Panc1 (cell line): ENCODE results near the gene PROX1. TPM values are rescaled to one million over a fixed set of nuclear protein-coding genes. Genes with fewer than 3 reads are reported as not detected.

Experiments used
- ATAC-seq: fragments of 200-7000 bp; cut with Tn5 transposase; 2 replicates; pipeline ENCODE4 v1.9.1; 2020; ENCODE audit warnings: mild to moderate bottlenecking, moderate library complexity
- BruUV-seq: library from RNA; stranded (reverse); fragments of 400-500 nt; replicated peaks from 2 replicates; lab custom pipeline; 2021; lab: Mats Ljungman, UMichigan
- CTCF ChIA-PET: fragments of 300-600 bp; sonication (Branson Sonifier 250); formaldehyde crosslinking; loops from one replicate; lab custom pipeline; 2022; ENCODE audit warnings: antibody characterized with exemption; lab: Charles Lee
- POLR2A ChIA-PET: fragments of 300-600 bp; sonication (Branson Sonifier 250); formaldehyde crosslinking; loops from one replicate; lab custom pipeline; 2022; ENCODE audit warnings: antibody characterized with exemption; lab: Charles Lee
- DNase-seq: peaks from one replicate; pipeline ENCODE4 v3.0.0-alpha.2; 2010; ENCODE audit warnings: low read depth, low spot score
- H3K27ac ChIP-seq: 2 replicates; pipeline ENCODE4 v1.5.1; 2011; ENCODE audit warnings: mild to moderate bottlenecking, low read length, inconsistent platforms
- H3K27me3 ChIP-seq: fragments of 200-500 bp; sonication (Bioruptor generic); 2 replicates; pipeline ENCODE4 v1.6.0; 2014; ENCODE audit warnings: low read length, inconsistent platforms; ENCODE audit not compliant: control insufficient read depth, insufficient read depth
- H3K36me3 ChIP-seq: fragments of 200-500 bp; sonication (Bioruptor generic); 2 replicates; pipeline ENCODE4 v1.5.1; 2014; ENCODE audit warnings: inconsistent platforms, mild to moderate bottlenecking, low read length, moderate library complexity; ENCODE audit not compliant: control insufficient read depth, insufficient read depth
- H3K4me1 ChIP-seq: 2 replicates; pipeline ENCODE4 v1.5.1; 2011; ENCODE audit warnings: inconsistent platforms, mild to moderate bottlenecking, low read length, moderate library complexity; ENCODE audit not compliant: control insufficient read depth, insufficient read depth
- H3K4me3 ChIP-seq, 2 experiments: 2 replicates each; pipeline ENCODE4 v1.5.1; 2011 to 2012; ENCODE audit warnings: low read depth in 2 of 2, low read length in 2 of 2, mild to moderate bottlenecking in 2 of 2, inconsistent platforms in 1 of 2, moderate library complexity in 1 of 2
- H3K9me3 ChIP-seq: fragments of 200-500 bp; sonication (Bioruptor generic); 2 replicates; pipeline ENCODE4 v1.5.1; 2014; ENCODE audit warnings: low read depth, mild to moderate bottlenecking, inconsistent platforms, low read length, moderate library complexity; ENCODE audit not compliant: control insufficient read depth, insufficient read depth
- POLR2AphosphoS5 ChIP-seq: IDR thresholded peaks from 2 replicates; pipeline ENCODE4 v1.6.1; 2012; ENCODE audit warnings: mild to moderate bottlenecking, low read depth, low read length, moderate library complexity
- SIN3A ChIP-seq: IDR thresholded peaks from 2 replicates; pipeline ENCODE4 v1.6.1; 2012; ENCODE audit warnings: low read depth, mild to moderate bottlenecking, low read length, moderate library complexity, borderline replicate concordance; ENCODE audit not compliant: insufficient read depth
- TCF7L2 ChIP-seq: IDR thresholded peaks from 2 replicates; pipeline ENCODE4 v1.6.1; 2011; ENCODE audit warnings: mild to moderate bottlenecking, low read depth, low read length, inconsistent platforms
- in situ Hi-C: cut with HindIII; loops from 2 replicates; pipeline ENCODE4 v1.10.0; 2016; ENCODE audit warnings: low sequenced_read_pairs, low pct_unique_long_range_greater_than_20kb
- intact Hi-C: fragments of 100-400 bp; cut with micrococcal nuclease; formaldehyde crosslinking; loops from one replicate; pipeline ENCODE4 v1.10.0; 2022; ENCODE audit not compliant: unreplicated experiment
- total RNA-seq: library from RNA; stranded (reverse); gene quantifications from one replicate; pipeline ENCODE4 v1.2.1, GENCODE V29; 2021; ENCODE audit not compliant: unreplicated experiment
- TF ChIP-seq, protein P1 (sequence below), 2 experiments: IDR thresholded peaks; 2 replicates each; pipeline ENCODE4 v1.6.1; 2011 to 2012; ENCODE audit warnings: low read depth in 2 of 2, control low read depth in 1 of 2, low read length in 1 of 2, mild to moderate bottlenecking in 1 of 2, moderate library complexity in 1 of 2; ENCODE audit not compliant: insufficient read depth in 1 of 2
- TF ChIP-seq, protein P2 (sequence below): fragments of 450-650 bp; IDR thresholded peaks from 2 replicates; pipeline ENCODE4 v1.5.1; 2017; ENCODE audit warnings: mild to moderate bottlenecking

The PROX1 gene
- total RNA-seq, 1 experiment from 2014 or later: 0.13 TPM

DNA sequence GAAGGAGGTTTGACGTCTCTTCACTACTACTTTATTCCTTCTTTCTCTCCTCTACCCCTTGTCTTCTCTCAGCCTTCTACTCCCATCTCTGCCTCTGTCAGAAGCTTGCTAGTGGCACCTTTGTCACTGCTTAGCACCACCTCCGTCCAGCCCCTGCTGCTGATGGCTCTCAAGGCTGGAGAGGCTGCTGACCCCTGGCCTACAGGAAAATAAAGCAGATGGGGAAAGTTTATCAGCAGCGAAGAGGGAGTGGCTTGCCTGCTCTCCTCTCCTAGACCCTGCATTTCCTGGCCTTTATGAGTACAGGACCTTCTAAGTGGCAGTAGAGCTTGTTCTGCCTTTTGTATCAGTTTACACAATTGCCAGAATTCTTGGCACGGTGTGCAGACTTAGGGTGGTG is 27.0 kb downstream of the PROX1 start:
- no peak overlapping the region for H3K4me3 ChIP-seq
- TF ChIP-seq TCF7L2 (no peak), SIN3A (no peak), POLR2AphosphoS5 (no peak)
- TF ChIP-seq, protein P1, sequence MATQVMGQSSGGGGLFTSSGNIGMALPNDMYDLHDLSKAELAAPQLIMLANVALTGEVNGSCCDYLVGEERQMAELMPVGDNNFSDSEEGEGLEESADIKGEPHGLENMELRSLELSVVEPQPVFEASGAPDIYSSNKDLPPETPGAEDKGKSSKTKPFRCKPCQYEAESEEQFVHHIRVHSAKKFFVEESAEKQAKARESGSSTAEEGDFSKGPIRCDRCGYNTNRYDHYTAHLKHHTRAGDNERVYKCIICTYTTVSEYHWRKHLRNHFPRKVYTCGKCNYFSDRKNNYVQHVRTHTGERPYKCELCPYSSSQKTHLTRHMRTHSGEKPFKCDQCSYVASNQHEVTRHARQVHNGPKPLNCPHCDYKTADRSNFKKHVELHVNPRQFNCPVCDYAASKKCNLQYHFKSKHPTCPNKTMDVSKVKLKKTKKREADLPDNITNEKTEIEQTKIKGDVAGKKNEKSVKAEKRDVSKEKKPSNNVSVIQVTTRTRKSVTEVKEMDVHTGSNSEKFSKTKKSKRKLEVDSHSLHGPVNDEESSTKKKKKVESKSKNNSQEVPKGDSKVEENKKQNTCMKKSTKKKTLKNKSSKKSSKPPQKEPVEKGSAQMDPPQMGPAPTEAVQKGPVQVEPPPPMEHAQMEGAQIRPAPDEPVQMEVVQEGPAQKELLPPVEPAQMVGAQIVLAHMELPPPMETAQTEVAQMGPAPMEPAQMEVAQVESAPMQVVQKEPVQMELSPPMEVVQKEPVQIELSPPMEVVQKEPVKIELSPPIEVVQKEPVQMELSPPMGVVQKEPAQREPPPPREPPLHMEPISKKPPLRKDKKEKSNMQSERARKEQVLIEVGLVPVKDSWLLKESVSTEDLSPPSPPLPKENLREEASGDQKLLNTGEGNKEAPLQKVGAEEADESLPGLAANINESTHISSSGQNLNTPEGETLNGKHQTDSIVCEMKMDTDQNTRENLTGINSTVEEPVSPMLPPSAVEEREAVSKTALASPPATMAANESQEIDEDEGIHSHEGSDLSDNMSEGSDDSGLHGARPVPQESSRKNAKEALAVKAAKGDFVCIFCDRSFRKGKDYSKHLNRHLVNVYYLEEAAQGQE (IDR thresholded peaks at IDR 0.05; ENCODE audit: insufficient read depth in 1 of 2, low read depth in 2 of 2, low read length in 1 of 2): no peak
- TF ChIP-seq, protein P2, sequence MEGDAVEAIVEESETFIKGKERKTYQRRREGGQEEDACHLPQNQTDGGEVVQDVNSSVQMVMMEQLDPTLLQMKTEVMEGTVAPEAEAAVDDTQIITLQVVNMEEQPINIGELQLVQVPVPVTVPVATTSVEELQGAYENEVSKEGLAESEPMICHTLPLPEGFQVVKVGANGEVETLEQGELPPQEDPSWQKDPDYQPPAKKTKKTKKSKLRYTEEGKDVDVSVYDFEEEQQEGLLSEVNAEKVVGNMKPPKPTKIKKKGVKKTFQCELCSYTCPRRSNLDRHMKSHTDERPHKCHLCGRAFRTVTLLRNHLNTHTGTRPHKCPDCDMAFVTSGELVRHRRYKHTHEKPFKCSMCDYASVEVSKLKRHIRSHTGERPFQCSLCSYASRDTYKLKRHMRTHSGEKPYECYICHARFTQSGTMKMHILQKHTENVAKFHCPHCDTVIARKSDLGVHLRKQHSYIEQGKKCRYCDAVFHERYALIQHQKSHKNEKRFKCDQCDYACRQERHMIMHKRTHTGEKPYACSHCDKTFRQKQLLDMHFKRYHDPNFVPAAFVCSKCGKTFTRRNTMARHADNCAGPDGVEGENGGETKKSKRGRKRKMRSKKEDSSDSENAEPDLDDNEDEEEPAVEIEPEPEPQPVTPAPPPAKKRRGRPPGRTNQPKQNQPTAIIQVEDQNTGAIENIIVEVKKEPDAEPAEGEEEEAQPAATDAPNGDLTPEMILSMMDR: no peak
- no peak overlapping the region for H3K27ac ChIP-seq
- ATAC-seq: no peak
- no peaks in the 10 kb centered on the region for H3K4me1 ChIP-seq
- intact Hi-C loops (no loop called here), in situ Hi-C loops (no loop called here)
- no peak for DNase-seq
- ChIA-PET POLR2A (interaction anchor here (0.6 kb wide), 1 partner anchor 94 kb away, joined by 7 read pairs; no protein-coding TSS in a partner anchor), CTCF (no interaction called here)
- H3K9me3 ChIP-seq: no peaks in the 10 kb centered on the region
- BruUV-seq: no TSS peak
- H3K27me3 ChIP-seq: peaks cover 12% of the 10 kb centered on the region; the same call in 1 of the 2 replicates
- no peaks in the 10 kb centered on the region for H3K36me3 ChIP-seq

DNA sequence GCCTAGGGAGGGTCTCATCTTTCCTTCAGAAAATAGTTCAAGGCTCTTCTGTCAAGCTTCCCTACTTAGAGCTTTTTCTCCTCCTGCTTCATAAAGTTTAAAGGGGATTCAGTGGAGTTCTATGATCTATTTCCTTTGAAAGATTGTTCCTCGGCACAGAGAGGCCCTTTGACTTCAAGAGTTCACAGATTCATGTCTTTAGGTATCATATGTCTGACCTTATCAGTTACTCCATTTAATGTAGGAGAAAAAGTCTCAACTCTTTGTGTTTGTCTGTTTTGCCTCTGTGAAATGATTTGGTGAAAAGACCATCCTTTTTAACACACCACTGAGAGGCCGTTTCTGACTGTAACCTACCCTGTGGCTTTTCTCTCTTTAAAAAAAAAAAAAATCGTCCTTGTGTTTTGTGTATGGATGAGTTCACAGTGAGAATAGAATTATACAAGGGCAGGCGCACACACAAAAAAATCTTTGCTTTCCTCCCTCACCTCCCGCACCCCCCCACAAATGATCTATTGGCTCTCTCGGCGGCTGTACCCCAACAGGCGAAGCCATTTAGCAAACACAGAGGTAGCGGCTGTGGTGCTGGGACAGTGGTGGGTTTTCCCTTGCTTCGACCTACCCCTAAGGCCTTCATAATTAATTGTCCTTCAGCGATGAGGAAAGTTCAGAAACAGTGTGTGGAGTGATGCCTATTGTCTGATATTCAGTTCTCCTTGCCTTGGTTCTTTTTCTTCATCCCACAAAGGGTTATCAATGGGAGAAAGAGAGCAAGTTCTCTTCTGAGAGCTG is 29.6 kb downstream of the PROX1 start:
- no peak overlapping the region for H3K27ac ChIP-seq
- POLR2A ChIA-PET: no interaction called here

More for the DNA sequence above, 29.6 kb downstream of the PROX1 start:
- Histone ChIP-seq H3K4me1 (no peaks in the 10 kb centered on the region), H3K36me3 (no peaks in the 10 kb centered on the region), H3K4me3 (no peak overlapping the region), H3K9me3 (no peaks in the 10 kb centered on the region), H3K27me3 (peaks cover 16% of the 10 kb centered on the region)
- no peak for DNase-seq
- in situ Hi-C loops (no loop called here), intact Hi-C loops (no loop called here)
- CTCF ChIA-PET: no interaction called here
- TF ChIP-seq TCF7L2 (no peak), SIN3A (no peak), POLR2AphosphoS5 (no peak)
- TF ChIP-seq, protein P1 (IDR thresholded peaks at IDR 0.05; ENCODE audit: insufficient read depth in 1 of 2, low read depth in 2 of 2, low read length in 1 of 2): no peak
- TF ChIP-seq, protein P2: no peak
- no peak for ATAC-seq
- no TSS peak for BruUV-seq
